ENCODE data around the gene CNTN1. TPM values are rescaled to one million over a fixed set of nuclear protein-coding genes. Genes with fewer than 3 reads are reported as not detected.

Gene CNTN1
- total RNA-seq: not detected
- not detected for polyA plus RNA-seq

DNA sequence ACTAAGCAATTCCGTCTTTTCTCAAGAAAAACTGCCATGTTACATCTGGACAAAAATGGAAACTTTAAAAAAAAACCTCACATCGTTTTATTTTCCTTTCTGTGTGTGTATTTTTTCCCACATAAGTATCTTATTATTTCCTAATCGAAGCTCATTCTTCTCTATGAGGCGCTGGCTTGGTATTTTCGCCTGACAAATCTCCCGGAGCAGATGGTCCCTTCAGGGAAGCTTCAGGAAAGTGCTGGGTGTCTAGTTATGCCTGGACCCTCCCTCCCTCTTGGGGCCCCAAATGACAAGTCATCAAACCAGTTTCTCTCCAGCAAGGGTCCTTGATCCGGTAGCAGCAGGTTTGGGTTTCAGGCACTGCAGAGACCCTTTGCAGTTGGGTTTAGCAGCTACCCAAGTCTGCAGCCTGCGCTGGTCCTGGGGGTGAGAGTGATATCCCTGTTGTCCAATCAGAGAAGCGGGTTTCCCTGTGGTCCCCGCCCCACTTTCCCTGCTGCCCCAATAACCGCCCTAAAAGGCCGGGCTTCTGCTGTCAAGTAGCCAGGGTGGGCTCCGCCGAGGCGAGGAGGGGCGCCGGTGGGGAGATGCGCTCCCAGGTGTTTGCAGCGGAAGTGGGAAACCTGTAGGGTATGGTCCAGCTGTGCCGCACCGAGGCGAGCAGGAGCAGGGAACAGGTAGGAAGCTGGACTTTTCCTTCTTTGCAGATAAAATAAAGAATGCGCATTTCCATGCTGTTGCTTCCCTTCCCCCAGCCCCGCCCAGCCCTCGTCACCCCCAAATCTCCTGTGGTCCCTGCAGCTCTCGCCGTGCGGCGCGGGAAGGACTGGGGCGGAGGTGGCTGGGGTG lies at the start of gene CNTN1:
Gene CNTN1, plus strand, starts transcription at position 527 of the 852 bp plus-strand sequence.
- Mint-ChIP-seq H3K9me3 (peaks cover 0 to 6% (median 0%) of the 10 kb centered on the region in 7 donors), H3K36me3 (no peaks in the 10 kb centered on the region), H3K4me3 (no peak within 1 kb of the TSS), H3K27ac (no peak within 1 kb of the TSS), H3K27me3 (peaks cover 16% of the 10 kb centered on the region), H3K4me1 (no peaks in the 10 kb centered on the region)
- Histone ChIP-seq H3K27me3 (ENCODE audit: control insufficient read depth, insufficient read depth, low read length) (peaks cover 2% of the 10 kb centered on the region), H3K27ac (ENCODE audit: insufficient read depth, low read length, poor library complexity, severe bottlenecking) (no peak within 1 kb of the TSS), H3K4me3 (ENCODE audit: low read depth, low read length) (no peak within 1 kb of the TSS), H3K9me3 (ENCODE audit: control insufficient read depth in 2 of 2, low read length in 2 of 2) (no peaks in the 10 kb centered on the region), H3K36me3 (ENCODE audit: control insufficient read depth, insufficient read depth, low read length) (no peaks in the 10 kb centered on the region), H3K4me1 (ENCODE audit: control insufficient read depth, insufficient read depth, low read length, poor library complexity, severe bottlenecking) (no peaks in the 10 kb centered on the region)
- ATAC-seq (ENCODE audit: low read depth in 2 of 2) (no peak), DNase-seq (no peak)

- Mint-ChIP-seq H3K4me3 (no peak overlapping the region), H3K27ac (no peak overlapping the region), H3K36me3 (no peaks in the 10 kb centered on the region), H3K4me1 (no peaks in the 10 kb centered on the region), H3K27me3 (no peaks in the 10 kb centered on the region), H3K9me3 (peaks cover 0 to 14% (median 9%) of the 10 kb centered on the region in 7 donors)
- Histone ChIP-seq H3K27ac (ENCODE audit: insufficient read depth, low read length, poor library complexity, severe bottlenecking) (no peak overlapping the region), H3K4me1 (ENCODE audit: control insufficient read depth, insufficient read depth, low read length, poor library complexity, severe bottlenecking) (no peaks in the 10 kb centered on the region), H3K9me3 (ENCODE audit: control insufficient read depth in 2 of 2, low read length in 2 of 2) (no peaks in the 10 kb centered on the region), H3K27me3 (ENCODE audit: control insufficient read depth, insufficient read depth, low read length) (no peaks in the 10 kb centered on the region), H3K4me3 (ENCODE audit: low read depth, low read length) (no peak overlapping the region), H3K36me3 (ENCODE audit: control insufficient read depth, insufficient read depth, low read length) (no peaks in the 10 kb centered on the region)
- DNase-seq: no peak
- ATAC-seq (ENCODE audit: low read depth in 2 of 2): no peak
These were observed 48.7 kb upstream of the CNTN1 start for GRCh38 chr12:40643506-40643905.

DNA sequence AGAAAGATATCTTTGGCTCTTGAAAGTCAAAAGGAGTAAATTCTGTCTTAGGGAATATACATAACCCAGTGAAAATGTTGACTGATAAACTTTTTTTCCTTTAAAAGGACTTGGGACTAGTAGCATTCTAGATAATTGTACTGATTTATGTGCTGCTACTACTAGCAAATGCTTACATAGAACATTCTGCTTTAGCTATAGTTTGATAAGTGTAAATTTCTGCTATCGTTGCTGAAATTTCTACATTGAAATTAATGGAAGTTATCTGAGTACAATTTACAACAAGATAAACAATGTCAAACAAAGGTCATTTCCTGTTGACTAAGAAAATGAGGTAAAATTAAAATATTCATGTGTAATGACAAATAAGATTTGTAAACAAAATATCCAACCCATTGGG lies 48.3 kb upstream of the CNTN1 start:
- Mint-ChIP-seq H3K4me1 (no peaks in the 10 kb centered on the region), H3K36me3 (no peaks in the 10 kb centered on the region), H3K27me3 (no peaks in the 10 kb centered on the region), H3K4me3 (no peak overlapping the region), H3K27ac (no peak overlapping the region), H3K9me3 (peaks cover 0 to 11% (median 9%) of the 10 kb centered on the region in 7 donors)
- Histone ChIP-seq H3K9me3 (ENCODE audit: control insufficient read depth in 2 of 2, low read length in 2 of 2) (no peaks in the 10 kb centered on the region), H3K27me3 (ENCODE audit: control insufficient read depth, insufficient read depth, low read length) (no peaks in the 10 kb centered on the region), H3K27ac (ENCODE audit: insufficient read depth, low read length, poor library complexity, severe bottlenecking) (no peak overlapping the region), H3K4me3 (ENCODE audit: low read depth, low read length) (no peak overlapping the region), H3K36me3 (ENCODE audit: control insufficient read depth, insufficient read depth, low read length) (no peaks in the 10 kb centered on the region), H3K4me1 (ENCODE audit: control insufficient read depth, insufficient read depth, low read length, poor library complexity, severe bottlenecking) (no peaks in the 10 kb centered on the region)
- no peak for ATAC-seq (ENCODE audit: low read depth in 2 of 2)
- DNase-seq: no peak

GRCh38 chr12:40644708-40645107 lies 47.5 kb upstream of the CNTN1 start:
- no peak overlapping the region for H3K27ac Mint-ChIP-seq
- Histone ChIP-seq H3K4me3 (ENCODE audit: low read depth, low read length) (no peak overlapping the region), H3K4me1 (ENCODE audit: control insufficient read depth, insufficient read depth, low read length, poor library complexity, severe bottlenecking) (no peaks in the 10 kb centered on the region), H3K36me3 (ENCODE audit: control insufficient read depth, insufficient read depth, low read length) (no peaks in the 10 kb centered on the region), H3K27me3 (ENCODE audit: control insufficient read depth, insufficient read depth, low read length) (no peaks in the 10 kb centered on the region), H3K27ac (ENCODE audit: insufficient read depth, low read length, poor library complexity, severe bottlenecking) (no peak overlapping the region), H3K9me3 (ENCODE audit: control insufficient read depth in 2 of 2, low read length in 2 of 2) (no peaks in the 10 kb centered on the region)
- peaks cover 0 to 10% (median 7%) of the 10 kb centered on the region in 7 donors for H3K9me3 Mint-ChIP-seq
- no peaks in the 10 kb centered on the region for H3K4me1 Mint-ChIP-seq
- H3K36me3 Mint-ChIP-seq: no peaks in the 10 kb centered on the region
- ATAC-seq (ENCODE audit: low read depth in 2 of 2): no peak
- no peak overlapping the region for H3K4me3 Mint-ChIP-seq
- H3K27me3 Mint-ChIP-seq: no peaks in the 10 kb centered on the region
- no peak for DNase-seq

DNA sequence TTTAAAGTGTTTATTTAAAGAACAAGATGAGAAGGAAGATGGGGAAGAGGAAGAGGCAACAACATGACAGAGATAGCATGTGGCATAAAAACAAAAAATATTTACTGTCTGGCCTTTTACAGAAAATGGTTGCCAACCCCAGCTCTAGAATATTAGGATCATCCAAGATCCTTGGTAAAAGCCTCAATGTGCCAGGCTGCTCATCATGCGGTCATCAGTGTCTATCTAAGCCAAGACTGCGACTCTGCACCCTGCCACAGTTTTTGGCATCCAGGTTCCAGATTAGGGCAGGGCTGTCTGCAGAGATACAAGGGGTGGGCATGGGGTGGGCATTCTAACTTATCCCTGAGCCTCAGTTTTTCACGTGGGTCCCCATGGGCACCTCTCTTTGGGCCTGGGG lies 46.9 kb upstream of the CNTN1 start:
- Mint-ChIP-seq H3K27me3 (no peaks in the 10 kb centered on the region), H3K4me1 (no peaks in the 10 kb centered on the region), H3K4me3 (no peak overlapping the region), H3K27ac (no peak overlapping the region), H3K9me3 (peaks cover 0 to 9% (median 6%) of the 10 kb centered on the region in 7 donors), H3K36me3 (no peaks in the 10 kb centered on the region)
- Histone ChIP-seq H3K27ac (ENCODE audit: insufficient read depth, low read length, poor library complexity, severe bottlenecking) (no peak overlapping the region), H3K9me3 (ENCODE audit: control insufficient read depth in 2 of 2, low read length in 2 of 2) (no peaks in the 10 kb centered on the region), H3K27me3 (ENCODE audit: control insufficient read depth, insufficient read depth, low read length) (no peaks in the 10 kb centered on the region), H3K4me3 (ENCODE audit: low read depth, low read length) (no peak overlapping the region), H3K4me1 (ENCODE audit: control insufficient read depth, insufficient read depth, low read length, poor library complexity, severe bottlenecking) (no peaks in the 10 kb centered on the region), H3K36me3 (ENCODE audit: control insufficient read depth, insufficient read depth, low read length) (no peaks in the 10 kb centered on the region)
- ATAC-seq (ENCODE audit: low read depth in 2 of 2): no peak
- DNase-seq: no peak

DNA sequence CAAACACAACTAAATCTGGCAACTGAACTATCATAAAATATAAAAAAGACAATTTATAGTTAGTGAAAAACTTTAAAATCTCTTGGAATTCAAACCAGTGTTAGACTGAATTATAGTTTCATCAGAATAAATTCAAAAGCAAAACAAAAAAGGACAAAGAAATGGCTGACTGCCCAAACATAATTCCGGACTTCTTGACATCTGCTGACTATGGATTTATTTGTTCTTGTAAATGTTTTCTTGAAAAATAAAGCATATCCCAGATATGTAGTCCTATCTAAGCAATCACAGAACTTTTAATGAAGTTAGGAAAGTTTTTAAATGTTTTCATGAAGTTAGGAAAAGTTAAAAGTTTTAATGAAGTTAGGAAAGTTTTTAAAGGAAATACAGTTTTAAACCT lies 45.8 kb upstream of the CNTN1 start:
- H3K4me3 Mint-ChIP-seq: no peak overlapping the region
- no peak overlapping the region for H3K27ac ChIP-seq (ENCODE audit: insufficient read depth, low read length, poor library complexity, severe bottlenecking)
- no peaks in the 10 kb centered on the region for H3K27me3 ChIP-seq (ENCODE audit: control insufficient read depth, insufficient read depth, low read length)
- no peaks in the 10 kb centered on the region for H3K9me3 ChIP-seq (ENCODE audit: control insufficient read depth in 2 of 2, low read length in 2 of 2)
- no peak for ATAC-seq (ENCODE audit: low read depth in 2 of 2)
- H3K4me1 Mint-ChIP-seq: no peaks in the 10 kb centered on the region
- H3K27ac Mint-ChIP-seq: no peak overlapping the region
- no peaks in the 10 kb centered on the region for H3K36me3 Mint-ChIP-seq
- H3K4me1 ChIP-seq (ENCODE audit: control insufficient read depth, insufficient read depth, low read length, poor library complexity, severe bottlenecking): no peaks in the 10 kb centered on the region
- no peaks in the 10 kb centered on the region for H3K27me3 Mint-ChIP-seq
- no peak overlapping the region for H3K4me3 ChIP-seq (ENCODE audit: low read depth, low read length)
- H3K9me3 Mint-ChIP-seq: peaks cover 0 to 8% (median 4%) of the 10 kb centered on the region in 7 donors
- H3K36me3 ChIP-seq (ENCODE audit: control insufficient read depth, insufficient read depth, low read length): no peaks in the 10 kb centered on the region
- no peak for DNase-seq

DNA sequence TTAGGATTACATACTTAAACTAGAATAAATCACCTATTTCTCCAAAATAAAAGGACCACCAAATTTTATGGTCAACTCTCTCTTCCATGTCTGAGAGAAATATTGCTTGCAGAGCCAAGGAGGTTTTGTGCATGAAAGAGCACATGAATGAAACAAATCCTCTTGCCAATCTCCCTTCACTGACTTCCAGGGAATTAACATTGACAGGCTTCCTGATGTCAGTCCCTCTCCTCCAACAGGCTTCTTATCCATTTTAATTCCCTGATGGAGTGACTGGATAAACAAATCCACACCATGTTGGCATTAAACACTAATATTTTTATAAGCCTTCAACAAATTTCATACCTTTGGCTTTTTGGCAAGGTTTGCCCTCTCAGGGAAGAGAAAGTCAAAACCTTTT lies 45.3 kb upstream of the CNTN1 start:
- Histone ChIP-seq H3K4me3 (ENCODE audit: low read depth, low read length) (no peak overlapping the region), H3K9me3 (ENCODE audit: control insufficient read depth in 2 of 2, low read length in 2 of 2) (no peaks in the 10 kb centered on the region), H3K4me1 (ENCODE audit: control insufficient read depth, insufficient read depth, low read length, poor library complexity, severe bottlenecking) (no peaks in the 10 kb centered on the region), H3K27me3 (ENCODE audit: control insufficient read depth, insufficient read depth, low read length) (no peaks in the 10 kb centered on the region), H3K27ac (ENCODE audit: insufficient read depth, low read length, poor library complexity, severe bottlenecking) (no peak overlapping the region), H3K36me3 (ENCODE audit: control insufficient read depth, insufficient read depth, low read length) (no peaks in the 10 kb centered on the region)
- Mint-ChIP-seq H3K9me3 (peaks cover 0 to 5% (median 2%) of the 10 kb centered on the region in 7 donors), H3K4me1 (no peaks in the 10 kb centered on the region), H3K4me3 (no peak overlapping the region), H3K36me3 (no peaks in the 10 kb centered on the region), H3K27ac (no peak overlapping the region), H3K27me3 (no peaks in the 10 kb centered on the region)
- no peak for DNase-seq
- ATAC-seq (ENCODE audit: low read depth in 2 of 2): no peak

DNA sequence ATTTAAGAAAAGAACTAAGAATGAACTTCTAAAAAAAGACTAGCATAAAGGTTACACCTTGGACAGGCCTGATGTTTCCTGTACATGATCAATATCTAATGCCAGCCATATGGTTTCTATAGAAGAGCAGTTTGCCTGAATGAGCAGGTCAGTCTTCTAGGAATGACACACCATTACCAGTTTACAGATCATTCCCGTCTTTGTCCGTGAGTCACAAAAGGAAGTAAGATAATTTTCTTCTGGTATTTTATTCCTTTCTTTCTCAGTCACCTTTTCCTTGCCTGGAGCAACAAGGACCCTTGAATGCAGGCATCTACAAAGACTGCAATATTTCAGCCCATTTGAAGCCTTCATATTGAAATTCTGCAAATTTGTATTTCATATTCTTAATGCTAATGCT lies 44.6 kb upstream of the CNTN1 start:
- DNase-seq: no peak
- Histone ChIP-seq H3K36me3 (ENCODE audit: control insufficient read depth, insufficient read depth, low read length) (no peaks in the 10 kb centered on the region), H3K4me1 (ENCODE audit: control insufficient read depth, insufficient read depth, low read length, poor library complexity, severe bottlenecking) (no peaks in the 10 kb centered on the region), H3K27me3 (ENCODE audit: control insufficient read depth, insufficient read depth, low read length) (no peaks in the 10 kb centered on the region), H3K4me3 (ENCODE audit: low read depth, low read length) (no peak overlapping the region), H3K9me3 (ENCODE audit: control insufficient read depth in 2 of 2, low read length in 2 of 2) (no peaks in the 10 kb centered on the region), H3K27ac (ENCODE audit: insufficient read depth, low read length, poor library complexity, severe bottlenecking) (no peak overlapping the region)
- Mint-ChIP-seq H3K4me3 (no peak overlapping the region), H3K36me3 (no peaks in the 10 kb centered on the region), H3K9me3 (peaks cover 0 to 5% (median 2%) of the 10 kb centered on the region in 7 donors), H3K4me1 (no peaks in the 10 kb centered on the region), H3K27me3 (no peaks in the 10 kb centered on the region), H3K27ac (no peak overlapping the region)
- ATAC-seq (ENCODE audit: low read depth in 2 of 2): no peak
